ENCODE data around the gene CREB5.
"Not testable (repeated sequence)": the region's sequence is repeated elsewhere in the genome, so short reads cannot be mapped to it uniquely, and the experiment has no call there.

The CREB5 gene

DNA sequence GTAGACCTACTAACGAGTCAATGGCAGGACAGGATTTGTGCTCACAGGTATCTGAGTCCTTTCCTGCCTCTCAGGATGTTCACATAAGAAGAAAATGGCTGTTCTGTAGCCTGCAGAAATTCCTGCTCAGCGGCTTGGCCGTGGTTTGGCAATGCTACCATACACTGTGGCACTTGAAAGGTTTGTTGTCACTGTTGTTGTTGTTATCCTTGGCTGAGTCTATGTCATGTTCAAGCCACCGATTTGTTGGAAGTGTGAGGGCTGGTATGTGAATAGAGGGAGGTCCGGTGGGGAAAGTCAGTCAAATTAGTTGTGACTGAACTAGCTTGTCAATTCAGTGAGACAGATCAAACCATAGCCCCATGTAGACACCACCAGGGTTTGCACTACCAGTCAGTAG, 345.9 kb downstream of the CREB5 start:
- no peak for DNase-seq

DNA sequence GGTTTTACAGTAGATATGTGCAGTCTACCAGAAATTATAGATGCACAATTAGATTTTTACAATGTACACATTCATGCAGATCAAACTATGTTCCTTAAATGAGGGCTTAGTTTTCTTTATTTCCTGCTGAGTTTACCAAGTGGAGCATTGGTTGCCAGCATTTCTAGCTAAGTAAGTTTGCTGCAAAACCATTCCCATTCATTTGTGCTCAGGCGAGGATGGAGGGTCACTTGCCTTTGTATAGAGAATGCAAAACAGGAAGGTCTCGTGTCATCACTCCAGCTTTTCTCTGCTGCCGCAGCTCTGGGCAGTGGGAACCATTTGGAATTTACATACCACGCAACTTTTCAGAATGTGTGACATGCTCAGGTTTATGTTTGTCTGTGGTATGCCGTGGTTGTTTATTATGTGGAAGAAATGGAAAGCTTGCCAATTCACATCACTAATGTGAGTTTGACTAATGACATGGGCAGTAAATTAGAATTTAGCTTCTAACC, 347.2 kb downstream of the CREB5 start:
- DNase-seq, result peak; percentile 95

DNA sequence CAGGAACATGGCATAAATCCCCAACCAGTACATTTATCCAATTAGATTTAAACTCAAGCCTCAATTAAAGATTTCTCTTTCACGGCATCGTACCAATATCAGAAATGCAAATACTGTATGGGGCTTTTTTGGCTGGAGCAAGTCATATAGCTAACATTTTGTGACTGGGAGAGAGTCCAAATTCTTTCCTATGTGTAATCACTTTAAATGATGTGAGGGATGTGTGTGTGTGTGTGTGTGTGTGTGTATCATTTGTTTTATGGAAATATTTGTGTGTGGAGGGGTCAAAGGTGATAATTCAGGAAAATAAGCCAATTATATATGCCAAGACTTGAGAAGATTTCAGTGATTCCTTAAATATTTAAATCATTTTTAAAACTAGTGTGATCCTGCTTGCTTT, 349.2 kb downstream of the CREB5 start:
- peak; percentile 11 for DNase-seq

DNA sequence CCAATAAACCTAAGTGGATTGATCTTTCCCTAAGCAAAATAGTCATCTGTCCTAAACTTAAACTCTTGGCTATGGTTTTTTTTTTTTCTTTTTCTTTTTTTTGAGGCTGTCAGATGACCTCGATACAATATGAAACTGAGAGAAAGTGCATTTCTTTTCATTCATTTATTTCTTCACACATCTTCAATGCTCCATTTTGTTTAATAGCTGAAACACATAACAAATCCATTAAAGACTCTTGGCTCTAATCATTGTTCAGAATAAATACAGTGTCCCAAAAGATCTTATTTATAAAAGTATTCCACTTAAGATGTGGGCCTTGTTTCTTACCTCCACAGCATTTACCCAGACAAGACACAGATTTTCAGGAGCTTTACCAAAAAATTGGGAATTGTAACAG, 350.3 kb downstream of the CREB5 start:
- DNase-seq, result no peak

DNA sequence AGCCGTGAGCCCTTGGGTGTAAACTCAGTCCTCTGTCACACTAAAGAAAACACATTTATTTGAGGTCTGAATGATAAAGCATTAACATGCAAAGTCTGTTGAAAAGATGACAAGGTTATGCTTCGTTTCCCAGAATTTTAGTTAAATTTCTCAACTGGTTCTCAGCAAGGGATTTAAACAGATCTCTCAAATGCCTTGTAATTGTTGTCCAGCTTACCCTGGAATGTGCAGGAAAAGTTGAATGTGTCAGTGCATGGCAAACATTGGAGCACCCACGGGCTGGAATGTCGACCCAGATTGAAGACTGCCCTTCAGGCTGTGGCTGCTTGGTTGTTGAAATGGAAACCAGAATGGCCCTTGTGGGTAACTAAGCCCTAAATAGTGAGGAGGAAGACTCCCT, 354.0 kb downstream of the CREB5 start:
- DNase-seq, result no peak

DNA sequence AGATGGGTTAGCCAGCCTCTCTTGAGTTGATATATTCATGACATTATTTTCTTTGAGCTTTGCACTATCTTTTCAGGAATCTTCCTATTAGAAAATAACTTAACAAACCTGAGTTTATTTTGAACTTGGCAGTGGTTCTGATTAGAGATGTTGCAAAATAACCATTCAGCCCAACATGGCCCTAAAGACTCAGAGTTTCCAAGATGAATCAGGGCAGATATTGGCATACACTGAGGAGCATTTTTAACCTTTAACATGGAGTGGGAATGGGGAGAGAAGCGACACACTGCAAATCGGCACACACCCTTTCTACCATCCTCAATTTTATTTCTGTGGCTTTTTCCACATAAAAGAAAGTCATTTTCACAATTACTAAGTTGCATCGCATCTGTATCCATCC, 355.0 kb downstream of the CREB5 start:
- no peak for DNase-seq

DNA sequence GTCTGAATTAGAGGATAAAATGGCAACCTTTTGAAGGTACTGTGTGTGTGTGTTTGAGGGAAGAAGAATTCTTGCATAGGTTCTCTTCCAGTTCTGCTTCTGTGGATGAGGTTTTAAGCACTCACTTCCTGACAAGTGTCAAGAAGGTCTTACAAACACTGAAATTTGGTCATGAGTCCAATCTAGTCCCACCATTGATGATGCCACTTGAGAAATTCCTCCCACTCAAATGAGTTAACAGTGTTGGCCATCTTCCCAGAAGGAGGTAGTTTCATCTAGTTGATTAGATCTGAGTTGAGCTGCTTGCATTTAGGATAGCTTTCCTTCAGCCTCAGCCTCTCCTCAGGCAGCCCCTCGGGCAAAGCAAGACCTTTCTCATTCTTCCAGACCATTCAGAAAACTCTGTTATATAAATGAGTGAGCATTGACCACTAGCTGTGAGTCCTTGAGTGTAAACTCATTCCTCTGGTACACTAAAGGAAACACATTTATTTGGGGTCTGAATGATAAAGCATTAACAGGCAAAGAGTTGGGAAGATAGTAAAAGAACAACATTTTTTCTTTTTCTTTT, 356.3 kb downstream of the CREB5 start:
- DNase-seq, result no peak

DNA sequence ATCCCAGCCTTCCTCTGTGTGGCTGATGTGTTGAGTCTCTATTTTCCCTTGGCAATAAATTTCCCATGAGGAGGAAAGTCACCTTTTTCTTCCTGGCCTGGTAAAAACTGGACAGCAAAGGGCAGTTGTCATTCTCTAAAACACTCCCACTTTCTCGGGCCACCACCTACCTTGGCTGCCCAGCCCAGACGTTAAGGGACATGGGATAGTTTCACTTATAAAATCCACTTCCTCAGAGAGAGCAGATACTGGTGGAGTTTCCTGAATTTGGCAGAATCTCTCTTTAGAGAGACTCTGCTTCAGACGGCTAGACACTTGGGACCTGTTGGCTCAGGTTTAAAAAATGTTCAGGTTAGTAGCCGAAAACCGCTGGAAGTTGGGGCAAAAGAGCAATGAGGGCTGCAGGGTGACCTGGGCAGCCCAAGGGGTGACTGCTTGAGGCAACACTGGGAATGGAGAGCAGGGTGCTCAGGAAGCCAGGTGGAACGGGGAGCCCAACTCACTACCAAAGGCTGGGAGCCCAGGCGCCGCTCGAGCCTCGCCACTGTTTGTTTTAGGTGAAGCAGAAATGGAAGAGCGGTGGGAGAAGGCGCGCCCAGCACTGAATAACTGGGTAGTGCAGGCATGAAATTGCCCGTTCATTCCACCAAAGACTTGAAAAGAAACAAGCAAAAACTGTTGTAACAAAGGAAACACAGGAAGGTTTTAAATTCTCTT, 359.7 kb downstream of the CREB5 start:
- no peak for DNase-seq

DNA sequence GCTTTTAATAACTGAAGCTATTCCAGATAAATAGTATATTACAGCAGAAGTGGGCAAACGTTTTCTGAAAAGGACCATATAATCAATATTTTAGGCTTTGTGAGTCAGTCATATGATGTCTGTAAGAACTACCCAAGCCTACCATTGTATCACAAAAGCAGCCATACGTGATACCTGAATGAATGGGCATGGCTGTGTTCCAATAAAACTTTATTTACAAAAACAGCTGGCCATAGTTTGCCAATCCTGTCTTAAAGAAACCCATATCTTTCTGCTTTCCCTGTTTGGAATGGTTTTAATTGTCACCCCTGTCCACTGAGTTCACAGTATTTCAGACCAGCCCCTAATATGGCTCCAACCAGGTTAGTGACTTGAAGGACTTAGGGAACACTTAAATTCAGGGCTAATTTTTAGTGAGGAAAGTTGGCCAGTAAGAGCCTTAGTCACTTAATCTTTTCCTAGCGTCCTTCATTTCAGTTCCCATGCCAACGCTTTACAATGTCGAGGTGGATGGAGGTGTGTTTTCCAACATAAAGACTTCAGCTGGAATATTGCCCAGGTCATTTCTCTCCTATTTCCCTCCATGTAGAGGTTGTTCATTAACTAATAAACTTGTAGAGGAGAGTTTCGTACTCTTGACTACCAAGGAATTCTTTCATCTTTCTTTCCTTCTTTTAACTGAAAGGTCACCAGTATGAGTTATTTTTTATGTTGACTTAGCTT, 361.3 kb downstream of the CREB5 start:
- no peak for DNase-seq

DNA sequence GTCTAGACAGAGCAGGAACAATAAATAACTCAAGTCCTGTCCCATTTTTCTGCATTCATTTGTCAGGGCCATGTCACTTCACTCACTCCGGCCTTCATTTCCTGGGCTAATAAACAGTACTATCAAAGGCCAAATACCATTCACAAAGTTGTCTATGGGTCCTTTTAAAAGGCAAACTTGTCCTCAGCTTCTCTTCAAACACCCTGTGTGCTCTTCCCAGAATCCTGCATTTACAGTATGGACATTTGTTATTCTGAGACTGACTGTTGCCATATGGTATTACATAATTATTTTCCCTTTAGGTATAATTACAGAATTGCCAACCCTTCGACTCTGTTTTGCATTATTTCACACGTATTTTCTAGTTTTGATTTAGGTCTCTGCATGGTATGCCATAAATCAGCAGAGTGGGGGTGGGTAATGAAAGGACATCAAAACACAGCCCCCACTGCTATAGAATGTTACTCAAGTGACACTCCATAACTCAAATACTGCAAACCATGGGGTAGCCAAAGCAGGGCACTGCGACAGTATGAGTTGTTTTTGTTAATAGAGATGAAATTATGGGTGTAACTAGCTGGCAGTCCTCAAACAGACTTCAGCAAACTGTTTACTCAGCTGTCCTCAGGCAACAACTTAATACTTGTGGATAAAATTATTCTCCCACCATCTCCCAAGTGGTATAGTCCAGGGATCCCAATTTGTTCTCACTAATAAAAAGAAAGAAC, 362.1 kb downstream of the CREB5 start:
- DNase-seq, result no peak

DNA sequence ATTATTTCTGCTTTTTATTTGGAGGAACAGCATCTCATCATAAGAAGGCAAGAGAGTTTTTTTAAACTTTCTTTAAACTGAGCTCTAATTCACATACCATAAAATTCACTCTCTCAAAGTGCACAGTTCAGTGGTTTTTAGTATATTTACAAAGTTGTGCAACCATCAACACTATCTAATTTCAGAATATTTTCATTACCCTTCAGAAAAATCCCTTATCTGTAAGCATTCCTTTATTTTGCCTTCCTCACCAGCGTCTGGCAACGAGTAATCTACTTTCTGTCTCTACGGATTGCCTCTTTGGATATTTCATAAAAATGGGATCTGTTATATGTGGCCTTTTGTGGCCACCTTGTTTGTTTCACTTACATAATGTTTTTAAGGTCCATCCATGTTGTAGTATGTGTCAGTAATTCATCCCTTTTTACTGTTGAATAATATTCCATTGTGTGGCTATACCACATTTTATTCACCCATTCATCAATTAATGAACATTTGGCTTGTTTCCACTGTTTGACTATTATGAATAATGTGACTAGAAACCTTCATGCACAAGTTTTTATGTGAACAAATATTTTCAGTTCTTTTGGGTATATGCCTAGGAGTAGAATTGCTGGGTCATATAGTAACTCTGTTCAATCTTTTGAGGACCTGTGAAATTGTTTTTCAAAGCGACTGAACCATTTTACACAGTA, 364.3 kb downstream of the CREB5 start:
- DNase-seq, result no peak

DNA sequence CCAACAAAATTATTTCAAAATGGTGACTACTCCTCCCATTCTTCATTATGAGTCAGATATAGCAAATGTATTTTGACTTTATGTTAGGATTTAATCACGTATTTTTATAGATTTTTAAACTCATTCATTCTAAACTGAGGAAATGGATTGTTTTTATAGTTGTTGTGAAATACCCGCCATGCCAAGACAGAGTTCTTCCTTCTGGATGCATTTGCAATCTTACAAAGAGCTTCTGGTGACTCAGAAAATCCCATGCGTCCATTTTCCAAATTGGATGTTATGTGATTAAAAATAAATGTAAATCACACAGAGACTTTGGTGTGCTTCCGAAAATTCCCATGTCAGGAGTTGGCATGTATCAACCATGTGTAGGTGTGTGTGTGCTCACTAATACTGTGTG, 366.5 kb downstream of the CREB5 start:
- DNase-seq, result no peak

DNA sequence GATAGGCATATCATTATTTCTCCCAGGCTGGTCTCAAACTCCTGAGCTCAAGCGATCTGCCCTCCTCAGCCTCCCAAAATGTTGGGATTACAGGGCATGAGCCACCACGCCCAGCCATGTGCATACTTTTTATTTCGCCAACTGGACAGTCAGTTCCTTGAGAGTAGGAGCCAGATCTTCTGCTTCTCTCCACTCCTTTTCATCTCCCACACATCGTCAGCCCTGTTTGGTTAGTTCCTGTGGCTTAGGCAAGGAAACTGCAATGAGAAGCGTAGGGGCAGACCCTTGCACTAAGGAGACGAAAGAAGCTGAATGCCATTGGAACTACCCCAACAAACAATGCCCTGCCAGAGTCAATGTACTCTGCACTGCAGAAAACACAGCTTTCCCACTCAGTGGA, 367.6 kb downstream of the CREB5 start:
- DNase-seq, result no peak

DNA sequence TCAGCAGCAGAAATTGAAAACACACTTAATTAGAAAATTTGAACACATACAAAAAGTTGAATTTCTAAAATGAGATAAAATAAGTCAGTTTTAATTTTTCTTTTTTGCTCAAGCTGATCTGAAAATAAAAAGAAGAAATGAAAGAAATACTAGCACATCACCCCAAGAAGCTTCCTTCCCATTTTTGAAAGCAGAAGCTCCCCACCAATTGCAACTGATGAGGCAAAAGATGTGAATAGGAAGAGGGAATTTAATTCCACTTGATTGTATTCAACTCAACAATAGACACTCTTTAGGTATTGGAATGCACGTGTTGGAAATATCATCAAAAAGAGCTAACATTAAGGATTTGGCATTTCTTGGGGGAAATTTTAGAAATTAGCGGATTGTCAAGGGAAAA, 370.0 kb downstream of the CREB5 start:
- no peak for DNase-seq

DNA sequence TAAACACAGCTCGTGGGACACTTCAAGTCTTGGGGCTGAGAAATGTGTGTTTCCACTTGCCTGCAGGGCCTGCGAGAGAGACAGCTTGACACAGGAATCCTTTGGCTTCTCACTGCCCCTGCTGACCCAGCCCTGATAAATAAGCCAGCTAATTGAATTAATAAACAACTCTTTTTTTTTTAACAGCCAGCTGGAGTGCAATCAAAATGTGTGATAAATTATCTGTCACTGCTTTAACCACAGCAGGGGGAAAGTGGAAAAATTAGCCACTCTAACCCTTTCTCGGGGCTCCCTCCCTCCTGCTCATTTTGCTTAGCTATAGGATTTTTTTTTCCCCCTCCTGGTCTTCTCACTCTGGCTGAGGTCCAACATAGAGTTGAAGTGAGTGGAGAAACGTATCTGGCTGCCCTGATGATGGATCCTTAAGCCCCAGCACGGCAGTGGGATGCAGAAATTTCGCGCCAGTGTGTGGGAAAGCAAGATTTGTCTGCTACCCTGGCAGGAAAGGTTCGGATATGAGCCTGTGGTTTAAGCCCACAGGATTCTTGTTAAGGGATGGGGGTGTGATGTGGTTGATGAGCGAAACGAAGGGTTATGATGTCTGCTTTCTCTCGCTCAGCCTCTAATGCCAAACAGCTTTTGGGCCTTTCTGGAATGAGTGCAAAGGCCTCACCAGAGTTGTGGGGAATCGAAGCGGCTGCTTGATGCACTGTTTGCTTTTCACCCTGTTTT, 372.0 kb downstream of the CREB5 start:
- no peak for DNase-seq

DNA sequence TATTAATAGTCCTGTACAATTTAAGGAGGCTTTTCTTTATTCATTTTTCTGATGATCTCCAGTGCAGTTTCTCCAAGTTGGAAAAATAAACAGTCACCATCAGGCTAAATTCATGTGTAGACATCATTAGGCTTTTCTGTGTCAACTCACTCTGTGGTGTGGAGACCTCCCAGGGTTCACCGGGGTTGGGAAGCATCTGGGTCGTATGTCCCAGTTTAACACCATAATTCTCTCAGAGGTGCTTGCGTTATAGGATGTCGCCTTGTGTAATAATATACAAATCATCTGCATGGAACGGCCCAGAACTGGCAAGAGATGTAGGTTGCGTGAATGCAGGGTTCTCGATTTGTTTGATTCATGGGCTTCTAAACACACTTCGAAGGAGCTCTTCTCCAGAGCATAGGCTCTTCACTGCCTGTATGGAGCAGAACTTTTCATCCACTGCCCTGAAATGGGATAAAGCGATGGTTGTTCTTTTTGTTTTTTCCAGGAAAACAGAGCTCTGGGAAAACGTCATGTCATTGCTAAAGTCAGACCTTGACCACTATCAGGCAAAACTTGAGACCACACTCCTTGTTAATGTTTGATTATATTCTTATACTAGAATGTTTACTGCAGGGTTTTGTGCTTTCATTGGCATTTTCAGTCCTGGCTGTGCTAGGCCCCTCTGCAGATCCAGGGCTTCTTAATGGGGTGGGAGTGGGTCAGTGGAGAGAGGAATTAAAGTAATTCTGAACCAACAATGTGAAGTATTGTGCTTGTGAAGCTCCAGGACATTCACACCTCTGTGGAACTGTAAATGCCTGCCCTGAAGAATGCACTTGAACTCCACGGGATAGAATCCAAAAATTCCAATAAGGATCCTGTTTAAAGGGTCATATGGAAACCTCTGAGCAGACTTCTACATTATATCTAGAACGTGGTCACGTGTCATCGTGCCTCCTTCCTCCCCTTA, 373.0 kb downstream of the CREB5 start:
- no peak for DNase-seq

DNA sequence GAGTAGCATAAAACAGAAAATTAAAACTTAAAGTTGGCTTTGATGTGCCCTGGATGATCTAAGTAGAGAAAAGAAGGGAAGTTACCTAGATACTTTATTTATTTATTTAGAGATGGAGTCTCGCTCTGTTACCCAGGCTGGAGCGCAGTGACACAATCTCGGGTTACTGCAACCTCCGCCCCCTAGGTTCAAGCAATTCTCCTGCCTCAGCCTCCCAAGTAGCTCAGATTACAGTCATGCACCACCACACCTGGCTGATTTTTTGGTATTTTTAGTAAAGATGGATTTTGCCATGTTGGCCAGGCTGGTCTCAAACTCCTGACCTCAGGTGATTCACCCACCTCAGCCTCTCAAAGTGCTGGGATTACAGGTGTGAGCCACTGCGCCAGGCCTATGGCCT, 373.8 kb downstream of the CREB5 start:
- not testable (repeated sequence) for DNase-seq

DNA sequence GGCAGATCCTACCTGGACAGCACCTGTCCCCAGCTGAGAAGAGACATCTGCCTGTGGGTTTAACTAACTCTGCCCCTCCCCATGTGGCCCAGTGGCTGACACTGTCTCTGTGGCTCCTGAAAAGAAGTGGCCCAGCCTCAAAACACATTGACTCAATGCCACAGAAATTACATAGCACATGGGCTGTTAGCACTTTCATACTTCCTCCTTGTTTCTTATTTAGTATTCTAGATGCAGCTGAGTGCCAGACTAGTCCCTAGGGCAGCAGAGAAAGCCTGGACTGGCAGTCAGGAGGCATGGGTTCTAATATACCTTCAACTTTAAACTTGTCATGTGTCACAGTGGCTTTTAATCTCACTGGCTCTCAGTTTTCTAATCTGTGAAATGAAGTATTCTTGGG, 374.8 kb downstream of the CREB5 start:
- no peak for DNase-seq

DNA sequence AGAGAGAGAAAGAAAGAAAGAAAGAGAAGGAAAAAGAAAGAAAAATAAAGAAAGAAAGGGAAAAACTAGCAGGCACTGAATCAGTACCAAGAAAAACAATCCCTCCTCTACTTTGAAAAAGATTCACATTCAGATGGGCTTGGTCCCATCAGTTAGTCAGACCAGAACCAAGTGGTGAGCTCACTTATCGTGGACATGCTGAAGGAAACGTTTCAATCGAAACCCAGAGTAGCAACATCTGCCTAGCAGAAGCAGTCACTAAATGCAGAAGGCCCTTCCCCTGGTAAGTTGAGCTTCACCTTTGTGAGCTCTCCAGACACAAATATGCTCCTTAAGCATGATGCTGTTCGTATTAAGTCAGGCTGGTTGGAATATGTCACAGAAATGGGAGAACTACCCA, 378.1 kb downstream of the CREB5 start:
- no peak for DNase-seq

DNA sequence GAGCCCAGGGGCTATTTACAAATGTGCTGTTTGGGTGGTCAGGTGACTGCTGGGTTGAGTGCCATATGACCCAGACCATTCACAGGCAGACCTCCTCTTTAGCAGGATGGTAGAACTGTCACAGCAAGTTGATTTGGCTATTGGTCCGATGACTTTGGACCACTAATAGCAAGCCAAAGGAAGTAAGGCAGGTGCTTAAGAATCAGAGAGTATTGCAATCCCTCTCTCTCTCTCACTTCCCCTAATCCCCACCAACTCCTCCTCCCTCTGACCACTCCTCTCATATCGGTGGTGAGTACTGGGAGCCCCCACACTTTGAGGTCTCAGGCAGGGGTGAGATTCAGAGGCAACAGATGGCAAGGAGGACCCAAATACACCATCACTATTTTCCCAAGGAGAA, 380.5 kb downstream of the CREB5 start:
- no peak for DNase-seq
